Colonic mucosa (tissue), 4 donors: ENCODE measurements around the gene CPE. TPM values are rescaled to one million over a fixed set of nuclear protein-coding genes. Genes with fewer than 3 reads are reported as not detected.

ENCODE experiments used
- DNase-seq: peaks from one replicate; pipeline ENCODE4 v3.0.0-alpha.2; 2020
- H3K27ac ChIP-seq: fragments of 200-600 bp; one replicate; pipeline ENCODE4 v1.8.0; 2021
- H3K27me3 ChIP-seq: fragments of 200-600 bp; one replicate; pipeline ENCODE4 v1.8.0; 2021
- H3K36me3 ChIP-seq: fragments of 200-600 bp; one replicate; pipeline ENCODE4 v1.8.0; 2021
- H3K4me1 ChIP-seq: fragments of 200-600 bp; one replicate; pipeline ENCODE4 v1.8.0; 2021; ENCODE audit warnings: mild to moderate bottlenecking
- H3K4me3 ChIP-seq: fragments of 200-600 bp; one replicate; pipeline ENCODE4 v1.8.0; 2021
- H3K9ac ChIP-seq, 2 donors: one replicate each; pipeline ENCODE4 v1.7.0; 2013; ENCODE audit warnings: control low read depth in 2 of 2, low read depth in 2 of 2, low read length in 2 of 2
- H3K9me3 ChIP-seq: fragments of 200-600 bp; one replicate; pipeline ENCODE4 v1.8.0; 2021
- intact Hi-C: fragments of 100-400 bp; cut with DNase I; formaldehyde crosslinking; loops from one replicate; pipeline ENCODE4 v1.14.1; 2022
- total RNA-seq, 2 donors: library from RNA; stranded (reverse); fragmentation: NEBNext Ultra II Directional in 1 of 2; extraction: Animal tissue kit (Norgen Biotek cat#: 25700) in 1 of 2; gene quantifications; one replicate each; pipeline ENCODE4 v1.2.1, GENCODE V29; 2021
- TF ChIP-seq, protein P1 (sequence below): fragments of 200-600 bp; IDR thresholded peaks from one replicate; pipeline ENCODE4 v1.8.0; 2022; ENCODE audit warnings: antibody characterized with exemption, mild to moderate bottlenecking
- donor health status: healthy.
- donor health status: DM: no; HTN: no; CAD: no.
- donor health status: DM: no; HTN: no; CAD: no.

Gene CPE
- total RNA-seq, 2 donors from 2014 or later = 13.8 to 49.6 TPM

DNA sequence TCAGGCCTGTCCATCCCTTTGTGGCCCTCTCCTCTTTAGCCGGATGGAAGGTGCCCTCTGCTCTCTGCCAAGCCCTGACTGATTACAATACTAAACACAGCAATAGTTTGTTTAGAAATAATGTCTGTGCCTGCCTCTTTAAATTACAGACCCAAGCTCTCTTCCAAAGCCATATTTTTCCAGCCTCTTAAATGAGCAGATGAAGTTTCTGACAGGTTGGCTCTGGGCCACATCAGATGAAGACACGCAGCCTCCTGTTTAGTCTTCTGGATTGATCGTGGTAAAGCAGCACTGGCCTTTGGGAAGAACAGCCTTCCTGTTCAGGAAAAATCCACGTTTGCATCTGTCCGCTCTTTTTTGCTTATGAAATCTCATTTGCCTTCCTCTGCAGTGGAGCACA lies 133.6 kb downstream of the CPE start:
- no peaks in the 10 kb centered on the region for H3K9me3 ChIP-seq
- H3K27ac ChIP-seq = no peak overlapping the region
- no peak for DNase-seq
- H3K4me3 ChIP-seq = no peak overlapping the region
- H3K9ac ChIP-seq = no peak overlapping the region
- H3K27me3 ChIP-seq = no peaks in the 10 kb centered on the region
- TF ChIP-seq, protein P1, sequence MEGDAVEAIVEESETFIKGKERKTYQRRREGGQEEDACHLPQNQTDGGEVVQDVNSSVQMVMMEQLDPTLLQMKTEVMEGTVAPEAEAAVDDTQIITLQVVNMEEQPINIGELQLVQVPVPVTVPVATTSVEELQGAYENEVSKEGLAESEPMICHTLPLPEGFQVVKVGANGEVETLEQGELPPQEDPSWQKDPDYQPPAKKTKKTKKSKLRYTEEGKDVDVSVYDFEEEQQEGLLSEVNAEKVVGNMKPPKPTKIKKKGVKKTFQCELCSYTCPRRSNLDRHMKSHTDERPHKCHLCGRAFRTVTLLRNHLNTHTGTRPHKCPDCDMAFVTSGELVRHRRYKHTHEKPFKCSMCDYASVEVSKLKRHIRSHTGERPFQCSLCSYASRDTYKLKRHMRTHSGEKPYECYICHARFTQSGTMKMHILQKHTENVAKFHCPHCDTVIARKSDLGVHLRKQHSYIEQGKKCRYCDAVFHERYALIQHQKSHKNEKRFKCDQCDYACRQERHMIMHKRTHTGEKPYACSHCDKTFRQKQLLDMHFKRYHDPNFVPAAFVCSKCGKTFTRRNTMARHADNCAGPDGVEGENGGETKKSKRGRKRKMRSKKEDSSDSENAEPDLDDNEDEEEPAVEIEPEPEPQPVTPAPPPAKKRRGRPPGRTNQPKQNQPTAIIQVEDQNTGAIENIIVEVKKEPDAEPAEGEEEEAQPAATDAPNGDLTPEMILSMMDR = no peak
- intact Hi-C loops = no loop called here
- H3K36me3 ChIP-seq = no peaks in the 10 kb centered on the region
- no peaks in the 10 kb centered on the region for H3K4me1 ChIP-seq

DNA sequence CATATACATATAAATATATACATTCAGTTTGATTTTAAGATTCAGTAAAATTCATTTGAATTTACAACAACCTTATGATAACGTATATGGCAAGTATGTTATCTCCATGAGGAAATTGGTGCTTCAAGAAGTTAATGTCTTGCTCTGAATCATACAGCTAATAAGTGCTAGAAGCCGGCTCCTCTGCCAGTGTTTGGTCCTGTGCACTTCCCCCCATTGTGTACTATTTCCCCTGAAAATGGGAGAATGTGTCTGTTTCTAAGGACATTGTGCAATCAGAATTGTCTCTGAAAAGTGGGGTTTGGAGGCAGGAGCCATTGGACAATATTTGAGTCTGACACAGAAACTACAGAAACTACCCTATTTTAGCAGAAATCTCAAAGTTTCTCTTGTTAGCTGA lies 135.9 kb downstream of the CPE start:
- TF ChIP-seq, protein P1 = no peak
- no peaks in the 10 kb centered on the region for H3K36me3 ChIP-seq
- intact Hi-C loops = no loop called here
- no peaks in the 10 kb centered on the region for H3K4me1 ChIP-seq
- no peak overlapping the region for H3K27ac ChIP-seq
- no peak overlapping the region for H3K4me3 ChIP-seq
- no peak overlapping the region for H3K9ac ChIP-seq
- no peak for DNase-seq
- H3K27me3 ChIP-seq = no peaks in the 10 kb centered on the region
- H3K9me3 ChIP-seq = no peaks in the 10 kb centered on the region

DNA sequence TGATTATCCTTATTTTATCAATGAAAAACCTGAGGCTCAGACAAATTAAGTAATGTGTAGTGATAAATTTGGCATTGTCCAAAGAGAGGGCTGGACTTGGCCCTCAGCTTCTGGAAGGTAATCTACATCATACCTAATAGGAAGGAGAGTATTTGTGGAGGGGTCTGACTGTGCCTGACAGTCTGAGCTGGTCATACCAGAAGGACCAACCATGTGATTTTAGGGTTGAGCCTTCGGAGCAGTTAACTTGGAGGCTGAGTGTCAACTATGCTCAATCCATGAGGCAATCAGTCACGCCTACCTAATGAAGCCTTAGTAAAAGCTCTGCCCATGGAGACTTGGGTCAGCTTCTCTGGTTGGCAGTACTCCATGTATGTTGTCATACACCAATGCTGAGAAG lies 136.4 kb downstream of the CPE start:
- TF ChIP-seq, protein P1 = no peak
- H3K9ac ChIP-seq = no peak overlapping the region
- no peak overlapping the region for H3K27ac ChIP-seq
- no peaks in the 10 kb centered on the region for H3K36me3 ChIP-seq
- H3K9me3 ChIP-seq = no peaks in the 10 kb centered on the region
- H3K27me3 ChIP-seq = no peaks in the 10 kb centered on the region
- H3K4me1 ChIP-seq = no peaks in the 10 kb centered on the region
- H3K4me3 ChIP-seq = no peak overlapping the region
- DNase-seq = no peak
- intact Hi-C loops = no loop called here

DNA sequence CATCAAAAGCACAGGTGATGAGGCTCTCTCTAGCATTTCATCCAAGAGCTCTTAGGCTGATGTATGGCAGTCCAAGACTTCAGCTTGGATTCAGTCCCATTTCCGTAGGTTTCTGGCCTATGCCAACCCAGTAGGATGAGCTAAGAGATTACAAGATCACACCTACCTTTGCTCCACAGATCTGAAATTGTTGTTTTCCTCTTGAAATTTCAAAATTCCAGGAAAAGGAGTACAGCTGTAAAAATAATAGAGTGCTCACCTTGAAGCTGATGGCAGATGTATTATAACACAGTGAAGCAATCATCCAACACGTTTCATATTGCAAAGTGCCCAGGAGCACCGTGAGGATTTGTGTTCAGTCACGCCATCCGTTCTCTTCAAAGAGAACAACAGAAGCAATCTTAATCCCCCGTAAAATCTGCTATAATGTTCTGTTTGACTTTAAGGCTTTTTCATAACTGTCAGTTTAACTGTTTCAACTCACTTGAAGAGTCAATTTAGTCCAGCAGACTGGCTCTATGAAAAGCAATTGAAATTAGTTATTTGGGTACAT lies 137.5 kb downstream of the CPE start:
- no peak overlapping the region for H3K9ac ChIP-seq
- no peak for DNase-seq
- no peaks in the 10 kb centered on the region for H3K9me3 ChIP-seq
- H3K36me3 ChIP-seq = no peaks in the 10 kb centered on the region
- intact Hi-C loops = no loop called here
- no peak overlapping the region for H3K27ac ChIP-seq
- TF ChIP-seq, protein P1 = no peak
- no peaks in the 10 kb centered on the region for H3K4me1 ChIP-seq
- H3K27me3 ChIP-seq = no peaks in the 10 kb centered on the region
- H3K4me3 ChIP-seq = no peak overlapping the region

DNA sequence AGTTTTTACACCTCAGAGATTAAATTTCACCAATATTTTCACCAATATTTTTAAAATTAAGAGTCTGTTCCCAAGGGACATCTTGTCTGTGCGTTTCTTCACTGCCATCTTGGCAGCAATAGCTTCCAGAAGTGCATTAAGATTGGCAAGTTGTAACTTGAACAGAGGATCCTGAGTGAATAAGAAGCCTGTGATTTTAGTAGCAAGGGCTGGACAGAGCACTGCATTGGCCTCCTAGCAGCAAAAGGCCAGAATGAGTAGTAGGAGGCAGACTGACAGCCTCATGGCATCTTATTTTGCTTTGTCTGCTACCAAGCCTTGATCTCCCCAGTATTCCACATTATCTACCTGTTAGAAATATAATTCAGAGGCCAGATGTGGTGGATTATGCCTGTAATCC lies 138.4 kb downstream of the CPE start:
- no peaks in the 10 kb centered on the region for H3K4me1 ChIP-seq
- TF ChIP-seq, protein P1 = no peak

More for the DNA sequence above, 138.4 kb downstream of the CPE start:
- intact Hi-C loops = no loop called here
- no peak overlapping the region for H3K9ac ChIP-seq
- no peaks in the 10 kb centered on the region for H3K9me3 ChIP-seq
- no peak overlapping the region for H3K27ac ChIP-seq
- no peak overlapping the region for H3K4me3 ChIP-seq
- H3K27me3 ChIP-seq = no peaks in the 10 kb centered on the region
- no peak for DNase-seq
- no peaks in the 10 kb centered on the region for H3K36me3 ChIP-seq
